Activated CD4-positive, CD25-positive, alpha-beta regulatory T cell (primary cell): ENCODE data around the gene RIPOR2.

ENCODE experiments used
- DNase-seq, 4 experiments: peaks; one replicate each; lab custom pipeline; 2025; lab: John Stamatoyannopoulos, UW

The RIPOR2 gene

DNA sequence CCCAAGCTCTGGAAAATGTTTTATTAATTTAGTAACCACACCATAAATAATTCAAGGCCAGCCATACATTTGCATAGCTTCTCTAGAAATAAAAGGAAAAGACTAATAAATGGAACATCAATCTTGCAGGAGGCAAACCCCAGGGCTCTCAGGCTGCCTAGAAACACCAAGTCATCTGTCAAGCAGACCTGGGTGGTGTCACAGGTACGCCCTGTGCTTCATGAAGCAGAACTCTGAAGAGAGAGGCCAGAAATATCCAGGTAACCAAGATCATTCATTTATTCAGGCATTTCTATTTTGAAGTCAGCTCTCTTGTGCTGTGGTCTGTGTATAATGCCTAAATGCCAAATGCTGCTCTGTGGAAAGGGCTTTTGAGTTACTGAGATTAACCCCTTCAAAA, 91.7 kb downstream of the RIPOR2 start:
- DNase-seq, result no peak

DNA sequence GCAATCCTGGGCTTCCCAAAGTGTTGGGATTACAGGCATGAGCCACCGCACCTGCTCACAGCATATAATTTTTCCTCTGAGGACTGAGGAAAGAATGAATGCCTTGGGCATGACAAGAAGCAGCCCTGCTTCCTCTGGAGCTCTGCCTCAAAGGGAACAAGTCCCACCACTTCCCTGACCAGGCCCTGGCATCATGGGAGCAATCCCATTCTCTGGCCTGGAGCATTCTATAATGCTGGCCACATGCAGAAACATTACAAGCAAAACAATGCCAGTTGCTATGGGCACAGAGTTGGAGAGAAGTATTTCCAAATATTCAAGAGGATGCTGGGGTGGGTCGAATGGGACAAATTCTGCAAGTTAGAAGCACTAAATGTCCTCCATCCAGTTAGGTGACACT, 95.6 kb downstream of the RIPOR2 start:
- DNase-seq, result no peak

DNA sequence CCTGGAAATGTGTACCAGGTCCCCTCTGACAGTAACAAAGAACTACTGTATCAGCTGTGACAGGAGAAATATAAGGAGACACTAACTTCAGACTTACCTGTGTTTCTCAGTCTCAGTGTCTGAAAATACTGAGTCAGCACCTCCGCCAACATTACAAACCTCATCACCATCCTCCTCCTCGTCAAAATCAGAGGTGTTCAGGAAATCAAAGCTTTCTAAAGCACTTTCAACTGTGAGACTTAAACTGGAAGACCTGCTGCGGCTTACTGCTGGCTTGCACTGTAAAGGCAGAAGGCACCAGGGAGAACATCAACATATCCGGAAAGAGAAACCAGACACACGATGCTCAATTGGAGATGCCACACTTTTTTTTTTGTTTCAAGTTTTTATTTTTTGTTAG, 96.8 kb downstream of the RIPOR2 start:
- DNase-seq, result no peak

DNA sequence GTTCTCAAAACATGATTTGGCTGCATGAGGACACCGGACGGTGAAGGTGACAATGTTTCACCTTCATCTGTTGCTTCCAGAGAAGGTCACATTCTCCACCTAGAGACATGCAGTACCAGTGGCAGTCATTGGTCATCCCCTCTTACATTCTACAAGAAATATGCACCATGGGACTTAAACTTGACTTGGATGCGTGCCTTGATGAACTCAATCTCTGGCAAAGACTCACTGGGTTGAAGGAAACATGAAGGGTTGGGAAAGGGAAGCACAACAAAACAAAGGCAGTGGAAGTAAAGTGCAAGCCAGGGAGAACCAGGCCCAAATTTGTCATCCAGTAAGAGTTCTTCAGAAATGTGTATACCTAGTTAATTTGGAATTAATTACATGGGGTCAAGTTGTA, 97.7 kb downstream of the RIPOR2 start:
- no peak for DNase-seq

DNA sequence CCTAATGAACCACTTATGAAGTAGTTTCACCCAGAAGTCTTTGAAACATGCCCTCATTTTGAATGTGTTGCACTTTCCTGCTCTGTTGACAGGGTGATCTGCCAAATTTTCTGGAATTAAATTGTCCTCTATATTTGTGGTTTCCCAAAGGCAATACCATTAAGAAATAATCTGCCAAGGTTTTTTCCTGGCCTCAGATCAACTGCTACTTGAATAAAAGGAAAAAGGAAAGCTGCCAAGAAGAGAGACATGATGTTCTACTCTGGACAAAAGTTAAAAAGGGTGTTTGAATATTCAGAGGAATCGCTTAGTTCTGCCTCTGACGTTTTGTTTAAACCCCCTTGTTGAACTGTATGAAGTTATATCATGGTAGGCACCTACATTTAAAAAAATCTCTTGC, 99.7 kb downstream of the RIPOR2 start:
- no peak for DNase-seq

DNA sequence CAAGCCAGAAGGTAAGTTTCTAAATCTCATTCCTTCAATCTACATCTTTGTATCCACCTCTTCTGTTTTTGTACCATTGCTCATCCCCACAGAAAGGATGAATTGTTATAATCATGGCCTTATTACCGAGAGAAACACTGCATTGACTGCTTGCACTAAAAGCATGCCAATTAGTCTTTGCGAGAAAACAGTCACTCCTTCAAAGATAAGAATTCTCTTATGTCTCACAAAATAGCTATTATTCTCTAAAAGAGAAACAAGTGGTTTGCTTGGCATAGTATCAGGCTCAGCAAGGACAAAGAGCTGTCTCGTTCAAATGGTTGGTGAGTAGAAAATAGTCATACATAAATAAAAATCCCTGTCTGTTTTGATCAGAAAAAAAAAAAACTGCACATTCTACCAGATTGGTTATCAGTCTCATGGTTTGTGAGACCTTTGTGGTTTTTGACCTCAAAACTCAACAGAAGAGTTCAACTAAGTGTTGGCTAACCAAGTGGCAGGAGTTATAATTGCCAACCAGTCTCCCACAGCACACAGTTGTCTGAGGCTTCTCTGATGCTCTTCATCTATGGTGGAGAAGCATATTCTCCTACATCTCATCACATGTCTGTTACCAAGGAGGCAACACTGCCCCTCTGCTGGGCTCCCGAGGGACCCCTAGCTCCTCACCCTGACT, 101.9 kb downstream of the RIPOR2 start:
- no peak for DNase-seq

DNA sequence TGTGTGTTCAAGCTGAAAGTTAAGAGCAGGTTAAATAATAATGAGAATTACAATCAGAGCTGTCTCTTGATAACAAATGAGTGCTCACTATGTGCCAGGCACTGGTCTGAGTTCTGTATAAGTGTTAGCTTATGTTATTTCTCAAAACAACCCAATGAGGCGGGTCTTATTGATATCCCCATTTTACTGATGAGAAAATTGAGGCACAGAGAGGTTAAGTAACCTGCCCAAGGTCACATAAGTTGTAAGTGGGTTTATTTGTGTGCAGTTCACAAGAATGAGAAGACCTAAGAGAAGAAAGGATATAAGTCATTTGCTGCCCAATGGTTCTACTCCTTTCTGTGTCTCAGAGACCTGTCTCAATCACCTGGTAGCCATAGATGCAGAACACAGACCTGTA, 103.0 kb downstream of the RIPOR2 start:
- DNase-seq, result no peak

DNA sequence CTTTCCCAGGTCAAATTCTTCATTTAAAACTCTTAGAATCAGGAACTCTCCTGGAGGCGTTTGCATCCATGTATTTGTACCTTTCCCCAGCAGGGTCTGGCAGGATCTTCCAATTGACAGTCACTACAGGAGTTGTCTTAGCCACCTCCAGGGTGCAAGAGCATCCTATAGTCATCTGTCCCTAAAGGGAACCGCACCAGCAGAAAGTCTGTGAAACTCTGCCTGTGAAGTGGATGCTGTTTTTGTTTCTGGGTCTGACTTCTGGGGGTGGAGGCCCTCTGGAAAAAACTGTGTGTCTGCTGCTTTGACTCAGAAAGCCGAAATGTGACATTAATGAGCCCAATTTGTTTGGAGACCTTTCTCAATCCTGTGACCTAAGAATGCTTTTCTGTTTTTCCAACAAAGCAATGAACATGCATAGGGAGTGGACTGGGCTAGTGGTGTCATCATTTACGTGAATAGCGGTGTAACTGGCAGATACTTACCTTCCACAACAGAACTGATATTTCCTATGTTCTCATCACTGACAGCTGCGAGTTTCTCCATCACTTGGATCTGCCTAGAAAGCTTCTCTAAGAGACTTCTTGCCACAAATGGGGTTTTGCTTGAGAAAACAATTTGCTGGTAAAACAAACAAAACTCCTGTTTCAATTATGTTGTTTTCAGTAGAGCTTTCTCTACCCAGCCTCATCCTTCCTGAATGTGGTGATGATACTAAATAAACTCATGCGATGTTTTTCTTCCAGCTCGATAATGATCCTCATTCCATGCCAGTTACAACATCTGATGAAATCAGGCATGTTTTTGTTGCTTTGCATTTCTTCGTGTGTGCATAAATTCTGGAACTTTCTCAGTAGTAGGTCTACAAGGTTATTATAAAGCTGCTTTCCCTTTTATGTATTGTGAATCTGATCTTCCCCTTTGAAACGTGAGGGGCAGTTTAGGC, 103.7 kb downstream of the RIPOR2 start:
- DNase-seq, result no peak

DNA sequence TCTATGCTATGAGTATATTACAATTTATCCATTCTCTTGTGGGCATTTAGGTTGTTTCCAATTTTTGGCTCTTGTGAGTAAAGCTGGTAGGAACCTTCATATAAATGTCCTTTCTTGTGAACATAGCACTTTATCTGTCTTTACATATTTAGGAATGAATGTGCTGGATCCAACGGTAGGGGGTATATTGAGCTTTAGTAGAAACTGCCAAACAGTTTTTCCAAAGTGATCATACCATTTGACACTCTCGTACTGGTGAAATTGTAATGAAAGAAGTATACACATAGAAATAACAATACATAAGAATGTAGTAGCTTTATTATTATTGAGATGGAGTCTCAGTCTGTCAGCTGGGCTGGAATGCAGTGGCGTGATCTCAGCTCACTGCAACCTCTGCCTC, 106.1 kb downstream of the RIPOR2 start:
- no peak for DNase-seq

DNA sequence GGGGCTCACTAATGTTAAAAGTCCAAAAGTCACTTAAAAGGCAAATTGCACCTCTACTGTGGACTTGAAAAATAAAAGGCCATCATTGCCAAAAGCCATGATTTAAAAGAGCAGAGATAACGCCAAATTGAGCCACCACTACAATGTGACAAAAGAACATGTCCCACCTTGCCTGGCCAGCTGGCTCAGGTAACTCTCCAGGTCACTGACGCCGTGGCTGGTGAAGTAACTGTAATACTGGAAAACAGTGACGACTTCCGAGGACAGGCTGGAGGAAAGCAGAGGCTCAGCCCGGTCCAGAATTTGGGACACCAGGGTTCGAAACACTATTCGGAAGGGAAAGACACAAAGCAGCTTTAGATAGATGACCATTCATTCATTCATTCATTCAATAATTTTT, 107.8 kb downstream of the RIPOR2 start:
- DNase-seq, result no peak

DNA sequence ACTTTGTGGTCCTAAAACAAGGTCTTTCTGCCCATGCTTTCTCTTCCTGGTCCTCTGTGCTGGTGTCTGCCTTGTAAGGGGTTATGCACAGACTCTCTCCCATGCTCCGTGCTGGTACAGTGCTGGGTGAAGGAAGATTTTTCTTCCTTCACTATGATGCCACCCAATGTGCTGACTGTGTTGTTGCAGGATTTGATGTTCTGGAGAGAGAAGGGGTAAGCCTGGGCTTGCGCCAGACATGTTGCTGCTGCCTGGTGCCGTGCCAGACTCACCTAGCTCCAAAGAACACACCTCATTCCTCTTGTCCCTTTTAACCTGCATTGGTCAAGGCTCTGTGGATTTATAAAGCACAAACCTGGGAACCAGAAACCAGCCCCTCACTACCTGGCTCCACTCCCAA, 108.6 kb downstream of the RIPOR2 start:
- no peak for DNase-seq

DNA sequence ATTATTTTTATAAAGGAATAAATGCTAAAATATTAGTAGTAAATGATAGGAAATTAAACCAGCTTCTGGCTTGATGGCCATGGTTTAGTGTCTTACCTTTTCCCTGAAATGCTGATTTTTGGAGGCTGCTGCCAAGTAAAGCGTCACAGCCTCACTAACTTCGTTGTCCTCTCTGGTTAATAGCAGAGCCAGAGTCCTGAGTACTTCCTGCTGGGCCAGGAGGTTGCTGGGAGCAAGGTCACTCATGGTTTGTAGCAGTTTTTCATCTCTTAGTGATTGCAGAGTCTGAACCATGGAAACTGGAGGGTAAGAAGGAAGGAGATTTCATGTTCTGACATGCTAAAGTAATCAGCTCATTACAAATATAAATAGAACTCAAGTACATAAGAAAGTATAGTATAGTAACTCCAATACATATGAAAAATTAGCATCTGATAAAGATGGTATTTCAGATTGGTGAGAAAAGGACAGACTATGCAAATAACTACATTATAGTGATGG, 110.6 kb downstream of the RIPOR2 start:
- no peak for DNase-seq

DNA sequence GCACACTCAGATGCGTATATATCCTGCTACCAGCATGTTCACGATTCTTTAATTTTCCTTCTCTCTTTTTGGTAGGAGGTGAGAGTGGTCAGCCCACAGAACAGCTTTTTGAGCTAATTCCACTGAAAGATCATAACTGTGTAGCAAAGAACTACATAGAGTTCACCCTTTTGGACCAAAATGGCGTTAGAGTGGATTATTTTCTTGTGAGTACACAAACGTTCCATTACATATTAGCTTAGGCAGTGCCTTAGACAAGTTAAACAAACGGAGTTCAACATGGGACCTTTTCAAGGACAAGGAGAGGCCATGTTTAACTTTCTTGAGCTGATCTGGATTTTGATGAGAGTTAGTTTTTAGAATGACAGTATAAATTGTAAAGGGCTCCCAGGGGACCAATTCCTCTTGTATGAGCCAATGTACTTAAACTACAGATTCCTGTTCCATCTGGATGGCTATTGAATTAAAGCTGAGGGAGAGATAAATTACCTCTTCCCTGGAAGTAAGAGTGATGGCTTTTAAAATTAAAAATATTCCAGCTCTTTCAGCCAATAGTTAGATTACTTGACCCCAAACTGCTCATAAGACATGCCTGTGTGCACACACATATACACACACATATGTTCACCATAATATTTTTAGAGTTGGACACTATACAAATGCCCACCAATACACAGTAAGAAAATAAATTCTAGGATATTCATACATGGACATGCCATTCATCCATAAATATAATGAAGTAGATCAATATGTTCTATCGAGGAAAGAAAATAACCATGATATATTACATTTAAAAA, 111.4 kb downstream of the RIPOR2 start:
- DNase-seq, result no peak

DNA sequence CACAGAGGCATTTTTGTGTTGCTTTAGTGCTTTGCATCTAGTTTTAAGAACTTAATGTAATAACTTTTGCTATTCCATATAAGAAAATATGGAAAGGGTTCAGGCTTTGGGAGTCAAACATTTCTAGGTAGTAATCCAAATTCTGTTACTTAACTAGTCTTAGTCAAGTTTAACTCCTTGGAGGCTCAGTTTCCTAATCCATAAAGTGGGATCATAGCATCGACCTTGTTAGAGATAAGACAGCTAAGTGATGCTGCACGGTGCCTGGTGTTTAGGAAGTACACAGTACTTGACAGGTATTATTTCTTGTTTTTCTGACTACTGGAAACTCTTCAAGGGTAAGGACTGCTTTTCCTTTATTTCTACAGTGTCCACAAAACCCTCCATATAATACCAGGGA, 112.6 kb downstream of the RIPOR2 start:
- DNase-seq, result no peak

DNA sequence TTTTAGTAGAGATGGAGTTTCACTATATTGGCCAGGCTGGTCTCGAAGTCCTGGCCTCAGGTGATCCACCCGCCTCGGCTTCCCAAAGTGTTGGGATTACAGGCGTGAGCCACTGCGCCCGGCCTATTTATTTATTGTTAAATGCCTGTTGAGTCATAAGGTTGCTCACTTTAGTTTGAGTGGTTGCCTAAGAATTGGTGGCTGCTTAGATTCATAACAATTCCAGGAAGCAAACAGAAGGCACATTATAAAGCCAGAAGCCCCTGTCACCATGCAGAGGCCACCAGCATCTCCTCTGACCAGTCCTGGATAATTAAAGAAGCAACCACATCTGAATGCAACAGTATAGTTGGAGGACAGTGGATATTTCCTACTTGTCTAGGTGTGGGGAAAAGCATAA, 113.1 kb downstream of the RIPOR2 start:
- DNase-seq, result no peak

DNA sequence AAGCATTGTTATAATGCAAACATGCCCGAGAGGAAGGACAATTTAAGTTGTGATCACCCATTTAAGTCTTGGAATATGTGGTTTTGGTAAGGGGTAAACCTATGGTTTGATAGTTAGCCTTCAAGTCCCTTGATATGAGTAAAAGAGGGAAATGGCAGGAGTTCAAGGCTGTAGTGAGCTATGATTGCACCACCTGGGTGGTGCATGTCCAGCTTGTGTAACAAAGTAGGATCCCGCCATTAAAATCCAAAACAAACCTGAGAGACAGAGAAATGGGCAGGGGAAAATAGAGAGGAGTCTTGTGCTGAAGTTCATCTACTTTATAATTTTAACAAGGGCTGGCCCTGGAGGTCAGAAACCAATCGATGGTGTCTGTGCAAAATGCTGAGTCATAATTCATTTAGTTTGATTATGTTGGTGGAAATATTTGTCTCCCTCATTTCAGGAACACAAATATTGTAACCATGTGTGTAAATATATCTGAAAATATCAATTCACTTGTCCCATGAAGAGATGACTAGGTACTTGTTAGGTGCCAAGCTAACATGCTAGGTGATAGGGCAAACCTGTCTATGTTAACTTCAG, 113.8 kb downstream of the RIPOR2 start:
- no peak for DNase-seq

DNA sequence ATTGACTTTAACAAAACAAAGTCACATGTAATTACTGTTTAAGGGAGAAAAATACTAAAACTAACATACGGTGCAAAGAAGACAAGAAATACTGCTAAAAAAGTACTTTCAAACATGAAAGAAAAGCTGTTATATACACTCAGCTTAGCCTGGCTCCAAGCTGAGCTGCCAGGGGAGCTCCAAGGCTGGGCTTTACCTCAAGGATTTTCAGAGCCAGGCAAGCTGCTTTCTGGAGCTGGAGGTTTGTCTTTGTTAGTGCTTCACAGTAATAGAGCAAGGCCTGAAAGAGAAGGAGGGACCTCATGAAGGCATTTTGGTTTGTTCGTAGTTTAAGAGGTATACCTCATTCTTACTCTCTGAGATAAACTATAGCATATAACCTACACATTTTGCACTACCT, 117.4 kb downstream of the RIPOR2 start:
- no peak for DNase-seq

DNA sequence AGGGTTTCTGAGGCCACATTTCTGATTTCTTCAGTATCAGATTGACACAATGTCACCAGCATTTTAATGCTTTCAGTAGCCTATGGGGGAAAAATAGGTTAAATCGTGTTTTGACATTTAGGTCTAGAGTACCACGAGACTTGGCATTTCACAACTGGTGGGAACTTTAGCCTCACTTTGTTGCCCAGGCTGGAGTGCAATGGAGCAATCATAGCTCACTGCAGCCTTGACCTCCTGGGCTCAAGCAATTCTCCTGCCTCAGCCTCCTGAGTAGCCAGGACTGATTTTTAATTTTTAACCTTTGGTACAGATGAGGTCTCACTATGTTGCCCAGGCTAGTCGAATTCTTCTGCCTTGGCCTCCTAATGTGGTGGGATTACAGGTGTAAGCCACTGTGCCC, 126.0 kb downstream of the RIPOR2 start:
- DNase-seq, result no peak

DNA sequence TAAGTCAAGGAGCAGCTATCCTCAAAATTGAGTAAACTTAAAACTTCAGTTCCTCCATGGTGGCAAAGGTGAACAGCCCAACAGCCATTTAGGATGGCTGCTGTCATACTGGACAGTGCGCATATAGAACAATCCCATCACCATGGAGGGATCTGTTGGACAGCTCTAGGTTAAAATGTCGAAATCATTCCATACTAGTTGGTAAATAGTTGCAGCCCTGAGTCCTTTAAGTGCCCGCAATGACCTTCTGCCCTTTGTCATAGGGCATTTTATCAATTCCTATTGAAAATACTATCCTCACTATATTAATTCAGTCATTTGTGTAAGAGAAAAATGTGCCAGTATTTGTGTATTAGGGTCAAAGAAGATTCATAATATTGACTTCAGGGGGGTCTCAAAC, 128.2 kb downstream of the RIPOR2 start:
- no peak for DNase-seq

DNA sequence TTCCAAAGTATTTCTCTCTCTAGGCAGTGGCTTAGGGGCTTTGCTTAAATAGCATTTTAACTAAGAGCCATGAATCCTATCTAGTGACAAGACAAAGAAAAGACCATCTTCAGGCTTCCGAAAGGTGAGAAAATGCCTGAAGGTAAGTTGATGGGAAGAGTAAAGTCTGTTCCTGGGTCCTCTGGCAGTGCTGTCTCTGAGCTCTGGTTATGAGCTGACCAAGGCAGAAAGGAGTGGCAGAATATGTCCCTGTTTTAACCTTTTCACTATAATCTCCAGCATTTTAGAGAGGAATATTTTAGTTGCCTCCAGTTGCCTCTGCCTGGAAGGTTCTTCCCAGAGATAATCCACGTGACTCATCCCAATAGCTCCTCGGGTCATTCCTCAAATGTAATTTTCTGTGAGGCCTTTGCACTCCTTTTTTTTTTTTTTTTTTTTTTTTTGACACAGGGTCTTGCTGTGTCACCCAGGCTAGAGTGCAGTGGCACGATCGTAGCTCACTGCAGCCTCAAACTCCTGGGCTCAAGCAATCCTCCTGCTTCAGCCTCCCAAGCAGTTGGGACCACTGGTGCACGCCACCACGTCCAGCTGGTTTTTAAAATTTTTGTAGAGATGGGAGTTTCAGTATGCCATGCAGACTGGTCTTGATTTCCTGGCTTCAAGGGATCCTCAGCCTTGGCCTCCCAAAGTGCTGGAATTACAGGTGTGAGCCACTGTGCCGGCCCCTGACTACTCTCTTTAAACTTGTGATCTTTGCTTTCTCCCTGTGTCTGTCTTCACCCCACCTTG, 133.3 kb downstream of the RIPOR2 start:
- no peak for DNase-seq

DNA sequence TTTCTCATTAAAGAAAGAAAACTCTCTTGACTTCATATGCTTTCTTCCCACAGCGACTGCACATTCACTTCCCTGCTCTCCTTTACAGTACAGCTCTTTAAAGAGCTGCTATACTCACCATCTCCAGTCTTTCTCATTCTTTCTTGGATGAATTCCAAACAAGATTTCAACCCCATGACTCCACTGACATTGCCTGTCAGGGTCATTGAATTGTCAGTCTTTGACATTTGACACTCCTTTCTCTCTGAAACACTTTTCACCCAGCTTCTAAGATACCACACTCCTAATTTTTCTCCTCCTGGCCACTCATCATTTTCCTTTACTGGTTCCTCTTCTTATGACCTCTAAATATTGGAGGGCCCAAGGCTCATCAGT, 136.2 kb downstream of the RIPOR2 start:
- no peak for DNase-seq
